Measurements from ENCODE around the gene PARD6G. TPM values are rescaled to one million over a fixed set of nuclear protein-coding genes. Genes with fewer than 3 reads are reported as not detected.

Gene PARD6G
- polyA plus RNA-seq, 1 of the 3 experiments (the other 2 are of a cell fraction), result 4.3 TPM

DNA sequence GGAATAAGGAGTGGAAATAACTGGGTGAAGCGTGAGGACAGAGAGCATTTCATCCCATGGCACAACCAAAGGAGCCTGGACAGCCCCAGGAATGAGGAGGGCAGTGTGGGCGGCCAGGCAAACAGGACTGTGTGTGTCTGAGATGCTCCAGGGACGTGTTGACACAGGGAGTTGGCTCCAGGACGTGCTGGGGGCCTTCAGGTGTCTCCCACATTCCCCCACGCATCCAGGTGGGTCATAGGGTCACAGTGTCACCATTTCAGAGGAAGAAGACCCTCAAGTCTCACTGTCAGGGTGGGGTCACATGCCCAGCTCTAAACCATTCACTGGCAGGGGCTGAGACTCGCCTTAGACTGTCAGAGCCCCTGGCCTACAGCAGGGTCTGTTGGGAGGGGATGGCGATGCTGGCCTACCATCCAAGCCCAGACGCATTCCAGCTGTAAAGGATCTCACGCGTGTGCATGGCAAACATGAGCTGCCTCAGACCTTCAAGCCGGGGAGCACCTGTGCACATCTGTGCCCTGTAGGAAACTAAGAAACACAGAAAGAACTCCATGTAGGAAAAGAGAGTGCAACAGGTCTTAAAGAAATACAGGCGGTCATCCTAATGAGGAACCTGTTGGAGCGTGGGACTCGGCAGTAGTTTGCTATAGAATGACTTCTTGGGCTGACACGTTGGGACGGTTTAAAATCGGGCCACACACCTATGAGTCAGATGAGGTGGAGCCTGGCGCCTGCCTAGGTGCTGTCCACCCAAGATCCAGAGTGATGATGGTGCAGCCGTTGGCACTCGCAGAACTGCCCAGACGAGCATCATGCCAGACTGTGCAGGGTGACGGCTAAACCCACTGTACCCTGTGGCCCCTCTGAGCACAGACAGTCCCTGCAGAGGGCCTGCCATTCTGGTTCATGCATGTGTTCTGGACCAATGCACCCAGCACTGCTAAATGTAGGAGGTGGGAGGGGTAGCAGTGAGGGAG, 17.3 kb downstream of the PARD6G start:
- Histone ChIP-seq H3K9me2 (no peaks in the 10 kb centered on the region), H3K27ac (ENCODE audit: low read depth in 2 of 2, low read length in 1 of 2) (no peak overlapping the region), H2AFZ (ENCODE audit: low read depth) (no peak overlapping the region), H3F3A (replicated peaks; ENCODE audit: insufficient read depth) (no peaks in the 10 kb centered on the region), H3K4me3 (ENCODE audit: low read depth in 2 of 2, low read length in 1 of 2) (no peak overlapping the region), H3K36me3 (replicated peaks in 1 of 2; ENCODE audit: control insufficient read depth in 1 of 2, insufficient read depth in 2 of 2, low read length in 1 of 2) (no peaks in the 10 kb centered on the region), H3K9me3 (no peaks in the 10 kb centered on the region), H4K20me1 (ENCODE audit: insufficient read depth) (no peaks in the 10 kb centered on the region), H3K27me3 (ENCODE audit: insufficient read depth) (no peaks in the 10 kb centered on the region), H3K9ac (no peak overlapping the region), H3K79me2 (ENCODE audit: insufficient read depth) (no peaks in the 10 kb centered on the region), H3K4me2 (no peak overlapping the region), H3K4me1 (ENCODE audit: control insufficient read depth in 1 of 2, insufficient read depth in 2 of 2, low read depth in 1 of 2, low read length in 1 of 2) (no peaks in the 10 kb centered on the region; a peak in 1 of 4 replicates)
- POLR2A ChIA-PET, result no interaction called here
- TF ChIP-seq TEAD4 (IDR thresholded peaks at IDR 0.05; ENCODE audit: borderline replicate concordance, insufficient read depth) (no peak), NFIC (IDR thresholded peaks at IDR 0.05; ENCODE audit: borderline replicate concordance) (no peak), GABPA (IDR thresholded peaks at IDR 0.05; ENCODE audit: low read depth) (no peak), JUND (IDR thresholded peaks at IDR 0.05) (no peak), POLR2AphosphoS5 (IDR thresholded peaks at IDR 0.05; ENCODE audit: low read depth, low read length) (no peak), FOXM1 (IDR thresholded peaks at IDR 0.05; ENCODE audit: low read depth) (no peak), RFX5 (IDR thresholded peaks at IDR 0.05; ENCODE audit: low read length) (no peak)
- TF ChIP-seq, protein P1, sequence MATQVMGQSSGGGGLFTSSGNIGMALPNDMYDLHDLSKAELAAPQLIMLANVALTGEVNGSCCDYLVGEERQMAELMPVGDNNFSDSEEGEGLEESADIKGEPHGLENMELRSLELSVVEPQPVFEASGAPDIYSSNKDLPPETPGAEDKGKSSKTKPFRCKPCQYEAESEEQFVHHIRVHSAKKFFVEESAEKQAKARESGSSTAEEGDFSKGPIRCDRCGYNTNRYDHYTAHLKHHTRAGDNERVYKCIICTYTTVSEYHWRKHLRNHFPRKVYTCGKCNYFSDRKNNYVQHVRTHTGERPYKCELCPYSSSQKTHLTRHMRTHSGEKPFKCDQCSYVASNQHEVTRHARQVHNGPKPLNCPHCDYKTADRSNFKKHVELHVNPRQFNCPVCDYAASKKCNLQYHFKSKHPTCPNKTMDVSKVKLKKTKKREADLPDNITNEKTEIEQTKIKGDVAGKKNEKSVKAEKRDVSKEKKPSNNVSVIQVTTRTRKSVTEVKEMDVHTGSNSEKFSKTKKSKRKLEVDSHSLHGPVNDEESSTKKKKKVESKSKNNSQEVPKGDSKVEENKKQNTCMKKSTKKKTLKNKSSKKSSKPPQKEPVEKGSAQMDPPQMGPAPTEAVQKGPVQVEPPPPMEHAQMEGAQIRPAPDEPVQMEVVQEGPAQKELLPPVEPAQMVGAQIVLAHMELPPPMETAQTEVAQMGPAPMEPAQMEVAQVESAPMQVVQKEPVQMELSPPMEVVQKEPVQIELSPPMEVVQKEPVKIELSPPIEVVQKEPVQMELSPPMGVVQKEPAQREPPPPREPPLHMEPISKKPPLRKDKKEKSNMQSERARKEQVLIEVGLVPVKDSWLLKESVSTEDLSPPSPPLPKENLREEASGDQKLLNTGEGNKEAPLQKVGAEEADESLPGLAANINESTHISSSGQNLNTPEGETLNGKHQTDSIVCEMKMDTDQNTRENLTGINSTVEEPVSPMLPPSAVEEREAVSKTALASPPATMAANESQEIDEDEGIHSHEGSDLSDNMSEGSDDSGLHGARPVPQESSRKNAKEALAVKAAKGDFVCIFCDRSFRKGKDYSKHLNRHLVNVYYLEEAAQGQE (IDR thresholded peaks at IDR 0.05; ENCODE audit: low read depth, low read length), result no peak
- TF ChIP-seq, protein P2, sequence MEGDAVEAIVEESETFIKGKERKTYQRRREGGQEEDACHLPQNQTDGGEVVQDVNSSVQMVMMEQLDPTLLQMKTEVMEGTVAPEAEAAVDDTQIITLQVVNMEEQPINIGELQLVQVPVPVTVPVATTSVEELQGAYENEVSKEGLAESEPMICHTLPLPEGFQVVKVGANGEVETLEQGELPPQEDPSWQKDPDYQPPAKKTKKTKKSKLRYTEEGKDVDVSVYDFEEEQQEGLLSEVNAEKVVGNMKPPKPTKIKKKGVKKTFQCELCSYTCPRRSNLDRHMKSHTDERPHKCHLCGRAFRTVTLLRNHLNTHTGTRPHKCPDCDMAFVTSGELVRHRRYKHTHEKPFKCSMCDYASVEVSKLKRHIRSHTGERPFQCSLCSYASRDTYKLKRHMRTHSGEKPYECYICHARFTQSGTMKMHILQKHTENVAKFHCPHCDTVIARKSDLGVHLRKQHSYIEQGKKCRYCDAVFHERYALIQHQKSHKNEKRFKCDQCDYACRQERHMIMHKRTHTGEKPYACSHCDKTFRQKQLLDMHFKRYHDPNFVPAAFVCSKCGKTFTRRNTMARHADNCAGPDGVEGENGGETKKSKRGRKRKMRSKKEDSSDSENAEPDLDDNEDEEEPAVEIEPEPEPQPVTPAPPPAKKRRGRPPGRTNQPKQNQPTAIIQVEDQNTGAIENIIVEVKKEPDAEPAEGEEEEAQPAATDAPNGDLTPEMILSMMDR (IDR thresholded peaks at IDR 0.05), result no peak
- TF ChIP-seq, protein P3, sequence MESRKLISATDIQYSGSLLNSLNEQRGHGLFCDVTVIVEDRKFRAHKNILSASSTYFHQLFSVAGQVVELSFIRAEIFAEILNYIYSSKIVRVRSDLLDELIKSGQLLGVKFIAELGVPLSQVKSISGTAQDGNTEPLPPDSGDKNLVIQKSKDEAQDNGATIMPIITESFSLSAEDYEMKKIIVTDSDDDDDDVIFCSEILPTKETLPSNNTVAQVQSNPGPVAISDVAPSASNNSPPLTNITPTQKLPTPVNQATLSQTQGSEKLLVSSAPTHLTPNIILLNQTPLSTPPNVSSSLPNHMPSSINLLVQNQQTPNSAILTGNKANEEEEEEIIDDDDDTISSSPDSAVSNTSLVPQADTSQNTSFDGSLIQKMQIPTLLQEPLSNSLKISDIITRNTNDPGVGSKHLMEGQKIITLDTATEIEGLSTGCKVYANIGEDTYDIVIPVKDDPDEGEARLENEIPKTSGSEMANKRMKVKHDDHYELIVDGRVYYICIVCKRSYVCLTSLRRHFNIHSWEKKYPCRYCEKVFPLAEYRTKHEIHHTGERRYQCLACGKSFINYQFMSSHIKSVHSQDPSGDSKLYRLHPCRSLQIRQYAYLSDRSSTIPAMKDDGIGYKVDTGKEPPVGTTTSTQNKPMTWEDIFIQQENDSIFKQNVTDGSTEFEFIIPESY (IDR thresholded peaks at IDR 0.05; ENCODE audit: borderline replicate concordance, low read depth), result no peak
- CTCF ChIA-PET, result no interaction called here
- WGBS (ENCODE audit: low lambda C conversion rate), result 83% methylated on average over 18 of the region's 22 CpGs
- DNase-seq, result no peak

Data from SK-N-SH (cell line).